ENCODE results near the gene TBC1D16. TPM values are rescaled to one million over a fixed set of nuclear protein-coding genes. Genes with fewer than 3 reads are reported as not detected.
"Not testable (repeated sequence)": the region's sequence is repeated elsewhere in the genome, so short reads cannot be mapped to it uniquely, and the experiment has no call there.

The TBC1D16 gene
- total and polyA plus RNA-seq, 2 experiments from 2014 or later = 13.0 to 30.3 TPM

DNA sequence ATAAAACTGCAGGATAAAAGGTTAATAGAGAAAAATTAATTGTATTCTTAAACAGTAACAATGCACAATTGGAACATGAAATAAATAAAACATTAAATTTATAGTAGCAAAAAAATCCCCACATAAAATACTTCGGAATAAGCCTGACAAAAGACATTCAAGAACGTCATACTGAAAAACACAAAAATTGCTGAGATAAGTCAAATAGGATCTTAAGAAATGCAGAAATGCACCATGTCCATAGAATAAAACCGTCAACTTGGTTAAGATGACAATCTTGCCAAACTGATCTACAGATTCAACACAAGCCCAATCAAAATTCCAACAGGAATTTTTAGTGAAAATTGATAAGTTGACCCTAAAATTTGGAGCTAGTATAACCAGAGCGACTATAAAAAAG, 76.6 kb downstream of the TBC1D16 start:
- no peaks in the 10 kb centered on the region for H3K9me3 ChIP-seq (ENCODE audit: low read depth)
- no peaks in the 10 kb centered on the region for H3K27me3 ChIP-seq
- no peak overlapping the region for H3K4me3 ChIP-seq
- no peak overlapping the region for H3K27ac ChIP-seq
- H3K36me3 ChIP-seq = no peaks in the 10 kb centered on the region
- H3K4me1 ChIP-seq (ENCODE audit: low read depth) = no peaks in the 10 kb centered on the region
- TF ChIP-seq, protein P1, sequence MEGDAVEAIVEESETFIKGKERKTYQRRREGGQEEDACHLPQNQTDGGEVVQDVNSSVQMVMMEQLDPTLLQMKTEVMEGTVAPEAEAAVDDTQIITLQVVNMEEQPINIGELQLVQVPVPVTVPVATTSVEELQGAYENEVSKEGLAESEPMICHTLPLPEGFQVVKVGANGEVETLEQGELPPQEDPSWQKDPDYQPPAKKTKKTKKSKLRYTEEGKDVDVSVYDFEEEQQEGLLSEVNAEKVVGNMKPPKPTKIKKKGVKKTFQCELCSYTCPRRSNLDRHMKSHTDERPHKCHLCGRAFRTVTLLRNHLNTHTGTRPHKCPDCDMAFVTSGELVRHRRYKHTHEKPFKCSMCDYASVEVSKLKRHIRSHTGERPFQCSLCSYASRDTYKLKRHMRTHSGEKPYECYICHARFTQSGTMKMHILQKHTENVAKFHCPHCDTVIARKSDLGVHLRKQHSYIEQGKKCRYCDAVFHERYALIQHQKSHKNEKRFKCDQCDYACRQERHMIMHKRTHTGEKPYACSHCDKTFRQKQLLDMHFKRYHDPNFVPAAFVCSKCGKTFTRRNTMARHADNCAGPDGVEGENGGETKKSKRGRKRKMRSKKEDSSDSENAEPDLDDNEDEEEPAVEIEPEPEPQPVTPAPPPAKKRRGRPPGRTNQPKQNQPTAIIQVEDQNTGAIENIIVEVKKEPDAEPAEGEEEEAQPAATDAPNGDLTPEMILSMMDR (IDR thresholded peaks at IDR 0.05; ENCODE audit: low read depth, low read length) = no peak
- no peak for DNase-seq (ENCODE audit: low read depth in 1 of 2, low spot score in 1 of 2)

DNA sequence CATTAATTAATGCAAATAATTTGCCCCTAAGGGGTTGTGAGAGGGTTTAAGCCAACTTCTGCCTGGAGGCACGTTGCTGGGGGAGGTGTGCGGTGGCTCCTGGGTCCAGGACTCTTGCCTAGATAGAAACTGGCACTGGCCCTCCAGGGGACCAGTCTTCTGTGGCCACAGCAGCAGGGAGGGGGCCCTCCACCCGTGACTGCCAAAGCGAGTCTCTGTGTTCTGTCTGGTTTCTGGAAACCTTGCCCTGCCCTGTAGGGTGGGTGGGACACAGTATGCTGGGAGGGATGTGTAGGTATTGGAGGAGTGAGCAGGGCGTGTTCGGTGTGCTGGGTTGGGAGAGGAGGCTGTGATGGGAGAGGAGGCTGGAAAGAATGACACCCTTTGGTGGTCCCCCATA, 78.8 kb downstream of the TBC1D16 start:
- TF ChIP-seq, protein P1 (IDR thresholded peaks at IDR 0.05; ENCODE audit: low read depth, low read length) = no peak
- H3K9me3 ChIP-seq (ENCODE audit: low read depth) = no peaks in the 10 kb centered on the region
- H3K4me1 ChIP-seq (ENCODE audit: low read depth) = peaks cover 4% of the 10 kb centered on the region
- H3K27me3 ChIP-seq = no peaks in the 10 kb centered on the region
- no peaks in the 10 kb centered on the region for H3K36me3 ChIP-seq
- H3K4me3 ChIP-seq = no peak overlapping the region
- no peak overlapping the region for H3K27ac ChIP-seq
- no peak for DNase-seq (ENCODE audit: low read depth in 1 of 2, low spot score in 1 of 2)

DNA sequence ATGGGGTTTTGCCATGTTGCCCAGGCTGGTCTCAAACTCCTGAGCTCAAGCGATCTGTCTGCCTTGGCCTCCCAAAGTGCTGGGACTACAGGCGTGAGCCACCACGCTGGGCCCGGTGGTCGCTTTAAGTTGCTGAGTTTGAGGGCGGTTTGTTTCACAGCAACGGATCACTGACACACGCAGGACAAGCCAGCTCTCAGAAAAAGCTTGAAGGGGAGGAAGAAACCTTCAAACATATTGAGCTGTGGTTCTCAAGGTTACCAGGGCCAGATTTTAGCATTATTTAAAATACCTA, 79.3 kb downstream of the TBC1D16 start:
- not testable (repeated sequence) for DNase-seq (ENCODE audit: low read depth in 1 of 2, low spot score in 1 of 2); H3K27ac ChIP-seq; H3K4me3 ChIP-seq; H3K27me3 ChIP-seq; H3K36me3 ChIP-seq; H3K9me3 ChIP-seq (ENCODE audit: low read depth); H3K4me1 ChIP-seq (ENCODE audit: low read depth)

DNA sequence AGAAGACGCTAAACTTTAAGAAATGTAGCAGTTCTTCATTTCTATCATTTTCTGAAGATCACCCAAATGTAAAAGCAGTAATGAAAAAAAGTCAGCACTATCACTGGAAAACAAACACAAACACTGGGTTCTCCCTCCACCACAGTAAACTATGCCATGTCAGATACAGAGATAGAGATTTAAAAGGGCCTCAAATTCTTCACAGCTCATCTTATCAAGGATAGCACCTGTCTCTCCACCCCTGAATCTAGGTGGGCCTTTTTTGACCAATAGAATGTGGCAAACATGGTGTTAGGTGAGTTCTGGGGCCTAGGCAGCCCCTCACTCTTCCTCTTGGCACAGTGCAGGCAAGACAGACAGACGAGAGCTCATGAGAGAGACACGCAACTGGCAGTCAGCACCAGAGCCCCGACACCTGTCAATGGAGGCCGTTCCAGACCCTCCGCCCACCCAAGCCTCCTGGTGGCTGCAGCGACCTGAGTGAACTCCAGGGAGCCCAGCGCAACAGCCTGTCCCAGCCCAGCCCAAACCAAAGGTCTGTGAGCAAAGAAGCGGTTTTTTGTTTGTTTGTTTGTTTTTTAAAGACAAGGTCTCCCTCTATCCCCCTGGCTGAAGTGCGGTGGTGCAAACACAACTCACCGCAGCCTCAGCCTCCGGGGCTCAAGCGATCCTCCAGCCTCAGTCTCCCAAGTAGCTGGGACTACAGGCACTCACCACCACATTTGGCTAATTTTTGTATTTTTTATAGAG, 79.8 kb downstream of the TBC1D16 start:
- Histone ChIP-seq H3K4me3 (no peak overlapping the region), H3K27me3 (no peaks in the 10 kb centered on the region), H3K9me3 (ENCODE audit: low read depth) (no peaks in the 10 kb centered on the region), H3K27ac (no peak overlapping the region), H3K36me3 (no peaks in the 10 kb centered on the region), H3K4me1 (ENCODE audit: low read depth) (peaks cover 13% of the 10 kb centered on the region)
- DNase-seq (ENCODE audit: low read depth in 1 of 2, low spot score in 1 of 2) = no peak
- TF ChIP-seq, protein P1 (IDR thresholded peaks at IDR 0.05; ENCODE audit: low read depth, low read length) = no peak

DNA sequence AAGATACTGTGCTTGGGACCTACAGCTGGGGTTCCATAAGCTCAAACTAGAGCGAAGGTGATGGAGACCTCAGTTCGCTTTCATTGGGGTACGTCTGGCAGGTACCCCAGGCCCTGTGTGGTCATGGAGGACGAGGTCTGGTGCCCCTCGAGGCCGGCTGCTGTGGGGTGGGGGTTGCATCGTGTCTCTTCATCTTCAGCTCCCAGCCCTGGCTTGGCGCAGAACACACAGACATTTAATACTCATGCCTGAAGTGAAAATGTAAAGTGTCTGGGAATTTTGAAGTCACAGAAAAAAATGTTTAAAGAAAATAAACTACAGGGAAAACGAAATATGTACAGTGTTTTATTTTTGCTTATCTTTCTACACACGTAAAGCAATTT, 80.5 kb downstream of the TBC1D16 start:
- Histone ChIP-seq H3K27ac (no peak overlapping the region), H3K27me3 (no peaks in the 10 kb centered on the region), H3K4me3 (no peak overlapping the region), H3K36me3 (no peaks in the 10 kb centered on the region), H3K4me1 (ENCODE audit: low read depth) (peaks cover 19% of the 10 kb centered on the region), H3K9me3 (ENCODE audit: low read depth) (no peaks in the 10 kb centered on the region)
- no peak for DNase-seq (ENCODE audit: low read depth in 1 of 2, low spot score in 1 of 2)
- TF ChIP-seq, protein P1 (IDR thresholded peaks at IDR 0.05; ENCODE audit: low read depth, low read length) = no peak

DNA sequence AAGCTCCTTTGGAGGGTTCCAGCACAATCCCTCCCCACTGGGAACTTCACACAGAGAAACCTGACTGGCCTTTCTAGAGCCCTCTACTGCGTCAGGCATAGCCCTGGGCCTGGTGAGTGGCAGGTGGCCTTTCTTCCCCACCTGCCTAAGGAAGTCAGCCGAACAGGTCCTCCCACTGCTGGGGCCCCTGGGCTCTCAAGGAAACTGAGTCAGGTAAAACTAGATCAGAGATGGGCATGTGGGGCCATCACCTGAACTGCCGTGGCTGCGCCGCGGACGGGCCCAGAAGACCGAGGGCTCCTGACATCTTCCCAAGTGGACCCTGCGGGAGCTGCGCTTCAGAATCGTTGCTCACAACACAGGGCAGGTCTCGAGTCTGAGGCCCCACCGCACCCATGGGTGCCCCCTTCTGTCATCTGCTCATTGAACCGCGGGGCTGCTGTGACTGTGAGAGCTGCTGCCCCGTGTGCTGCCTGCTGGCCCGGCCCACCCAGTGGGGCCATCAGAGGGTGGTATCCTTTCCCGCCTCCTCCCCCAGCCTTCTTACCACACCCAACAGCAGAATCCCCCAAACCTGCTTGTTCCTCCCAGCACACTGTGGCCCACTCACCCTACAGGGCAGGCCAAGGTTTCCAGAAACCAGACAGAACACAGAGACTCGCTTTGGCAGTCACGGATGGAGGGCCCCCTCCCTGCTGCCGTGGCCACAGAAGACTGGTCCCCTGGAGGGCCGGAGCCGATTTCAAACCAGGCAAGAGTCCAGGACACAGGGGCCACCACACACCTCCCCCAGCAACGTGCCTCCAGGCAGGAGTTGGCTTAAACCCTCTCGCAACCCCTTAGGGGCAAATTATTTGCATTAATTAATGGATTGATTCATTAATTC, 81.1 kb downstream of the TBC1D16 start:
- TF ChIP-seq, protein P1 (IDR thresholded peaks at IDR 0.05; ENCODE audit: low read depth, low read length) = no peak
- Histone ChIP-seq H3K4me3 (no peak overlapping the region), H3K27me3 (no peaks in the 10 kb centered on the region), H3K36me3 (no peaks in the 10 kb centered on the region), H3K4me1 (ENCODE audit: low read depth) (peaks cover 21% of the 10 kb centered on the region), H3K27ac (no peak overlapping the region), H3K9me3 (ENCODE audit: low read depth) (no peaks in the 10 kb centered on the region)
- DNase-seq (ENCODE audit: low read depth in 1 of 2, low spot score in 1 of 2) = no peak

Measured in cardiac muscle cell (in vitro differentiated cells and primary cell).